ENCODE data around the gene ARHGAP10.
"Not testable (repeated sequence)": the region's sequence is repeated elsewhere in the genome, so short reads cannot be mapped to it uniquely, and the experiment has no call there.

ARHGAP10 gene

DNA sequence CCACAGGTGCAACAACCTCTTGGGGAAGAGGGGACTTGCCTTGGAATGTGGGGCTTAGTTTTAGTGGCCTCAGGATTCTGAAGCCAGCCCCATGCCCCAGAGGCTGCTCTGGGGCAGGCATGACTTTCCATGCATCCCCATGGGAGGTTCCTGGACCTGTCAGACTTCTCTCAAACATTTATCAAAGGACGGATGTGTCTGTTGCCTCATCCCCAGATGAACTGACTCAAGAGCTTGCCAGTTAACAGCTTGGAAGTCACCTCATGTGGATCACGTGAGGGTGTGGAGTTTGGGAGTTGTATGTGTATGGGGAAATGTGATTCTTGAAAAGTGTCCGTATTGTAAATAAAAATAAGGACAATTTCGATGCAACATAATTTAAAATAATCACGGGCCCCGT lies 341.5 kb downstream of the ARHGAP10 start:
- FAIRE-seq: no peak

- no peak for FAIRE-seq
Measured at GRCh38 chr4:148074462-148074861, 342.6 kb downstream of the ARHGAP10 start.

DNA sequence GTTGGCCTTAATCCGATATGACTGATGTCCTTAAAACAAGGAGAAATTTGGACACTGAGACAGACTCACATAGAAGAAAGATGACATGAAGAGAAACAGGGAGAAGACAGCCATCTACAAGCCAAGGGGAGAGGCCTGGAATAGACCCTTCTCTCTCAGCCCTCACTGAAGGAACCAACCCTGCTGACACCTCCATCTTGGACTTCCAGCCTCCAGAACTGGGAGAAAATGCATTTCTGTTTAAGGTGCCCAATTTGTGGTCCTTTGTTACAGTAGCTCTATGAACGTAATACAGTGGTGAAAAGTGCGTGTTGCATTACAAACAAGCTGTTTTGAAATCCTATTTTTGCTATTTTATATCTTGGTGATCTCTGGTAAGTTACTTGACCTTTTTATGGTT lies 343.6 kb downstream of the ARHGAP10 start:
- no peak for FAIRE-seq

GRCh38 chr4:148076964-148077363 lies 345.1 kb downstream of the ARHGAP10 start:
- FAIRE-seq: no peak

- no peak for FAIRE-seq
Measured at GRCh38 chr4:148077581-148077980, 345.7 kb downstream of the ARHGAP10 start.

DNA sequence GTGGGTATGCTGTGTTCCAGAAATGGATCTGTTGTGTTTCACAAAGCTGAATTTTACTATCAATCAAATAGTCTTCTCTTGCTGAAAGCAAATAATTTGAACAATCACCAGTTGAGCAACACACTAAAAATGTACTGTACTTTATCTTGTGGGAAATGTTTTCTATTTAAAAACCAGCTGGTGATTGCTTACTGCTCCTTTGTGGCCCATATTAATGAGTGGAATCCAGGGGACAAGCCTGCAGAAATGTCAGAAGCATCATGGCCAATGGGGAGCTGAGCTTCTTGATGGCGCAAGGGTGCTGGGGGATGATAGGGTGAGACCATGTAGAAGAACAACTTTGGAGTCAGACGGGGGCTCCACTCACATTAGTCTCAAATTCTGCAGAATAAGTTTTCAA lies 346.2 kb downstream of the ARHGAP10 start:
- FAIRE-seq: no peak

DNA sequence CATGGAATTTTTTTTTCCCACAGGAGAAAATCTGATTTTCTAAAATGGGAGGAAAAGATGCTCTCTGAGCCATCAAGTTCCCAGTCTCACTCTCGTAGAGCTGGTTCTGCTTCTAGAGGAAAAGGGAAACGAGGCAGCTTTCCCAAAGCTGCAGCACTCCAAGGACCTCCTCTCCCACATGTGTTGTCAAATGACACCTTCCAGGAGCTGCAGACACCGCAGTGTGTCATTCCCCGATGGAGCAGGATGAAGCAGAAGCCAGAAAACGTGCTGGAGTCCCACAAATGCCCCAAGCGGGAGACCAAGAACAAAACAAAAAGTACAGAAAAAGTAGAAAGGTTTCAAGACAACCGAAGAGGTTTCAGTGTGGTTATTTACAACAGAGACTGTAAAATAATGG lies 348.1 kb downstream of the ARHGAP10 start:
- no peak for FAIRE-seq

DNA sequence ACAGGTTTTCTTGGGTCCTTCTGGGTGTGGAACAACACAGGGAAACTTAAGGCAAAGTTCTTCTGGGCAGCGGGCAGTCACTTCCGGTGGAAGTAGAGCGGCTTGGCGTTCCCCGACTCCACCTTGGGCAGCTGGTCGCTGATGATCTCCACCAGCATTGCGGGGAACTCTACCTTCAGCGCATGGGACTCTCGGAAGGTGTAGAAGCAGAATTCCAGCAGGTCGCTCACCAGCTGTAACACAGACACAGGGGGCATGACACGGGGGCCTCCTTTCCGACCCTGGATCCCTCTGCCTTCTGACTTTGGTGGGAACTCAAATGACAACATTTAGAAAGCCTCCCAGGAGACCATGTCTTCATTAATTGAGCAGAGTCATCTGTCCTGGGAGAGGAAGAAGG lies 349.4 kb downstream of the ARHGAP10 start:
- no peak for FAIRE-seq

DNA sequence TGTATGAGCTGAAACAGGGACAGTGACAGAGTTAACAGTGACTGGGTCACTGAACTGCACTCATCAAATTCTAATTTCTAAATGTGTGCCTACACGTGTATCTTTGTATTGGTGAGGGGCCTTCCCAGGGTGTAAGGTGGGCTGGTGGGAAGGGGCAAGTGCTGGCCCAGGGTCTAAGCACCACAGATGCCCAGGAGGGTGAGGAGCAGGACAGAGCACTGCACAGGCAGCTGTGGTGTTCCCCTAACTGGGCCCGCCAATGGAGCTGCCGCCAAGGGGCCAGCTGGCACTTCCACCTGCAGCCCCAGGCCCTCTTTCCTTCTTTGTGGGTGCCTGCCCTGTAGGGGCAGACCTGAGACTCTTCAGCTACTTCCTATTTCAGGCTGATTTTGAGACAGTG lies 349.9 kb downstream of the ARHGAP10 start:
- FAIRE-seq: no peak

GRCh38 chr4:148083073-148083472 lies 351.2 kb downstream of the ARHGAP10 start:
- FAIRE-seq: not testable (repeated sequence)

- no peak for FAIRE-seq
Measured at GRCh38 chr4:148089624-148090023, 357.7 kb downstream of the ARHGAP10 start.

- no peak for FAIRE-seq
Measured at GRCh38 chr4:148090029-148090428, 358.1 kb downstream of the ARHGAP10 start.

DNA sequence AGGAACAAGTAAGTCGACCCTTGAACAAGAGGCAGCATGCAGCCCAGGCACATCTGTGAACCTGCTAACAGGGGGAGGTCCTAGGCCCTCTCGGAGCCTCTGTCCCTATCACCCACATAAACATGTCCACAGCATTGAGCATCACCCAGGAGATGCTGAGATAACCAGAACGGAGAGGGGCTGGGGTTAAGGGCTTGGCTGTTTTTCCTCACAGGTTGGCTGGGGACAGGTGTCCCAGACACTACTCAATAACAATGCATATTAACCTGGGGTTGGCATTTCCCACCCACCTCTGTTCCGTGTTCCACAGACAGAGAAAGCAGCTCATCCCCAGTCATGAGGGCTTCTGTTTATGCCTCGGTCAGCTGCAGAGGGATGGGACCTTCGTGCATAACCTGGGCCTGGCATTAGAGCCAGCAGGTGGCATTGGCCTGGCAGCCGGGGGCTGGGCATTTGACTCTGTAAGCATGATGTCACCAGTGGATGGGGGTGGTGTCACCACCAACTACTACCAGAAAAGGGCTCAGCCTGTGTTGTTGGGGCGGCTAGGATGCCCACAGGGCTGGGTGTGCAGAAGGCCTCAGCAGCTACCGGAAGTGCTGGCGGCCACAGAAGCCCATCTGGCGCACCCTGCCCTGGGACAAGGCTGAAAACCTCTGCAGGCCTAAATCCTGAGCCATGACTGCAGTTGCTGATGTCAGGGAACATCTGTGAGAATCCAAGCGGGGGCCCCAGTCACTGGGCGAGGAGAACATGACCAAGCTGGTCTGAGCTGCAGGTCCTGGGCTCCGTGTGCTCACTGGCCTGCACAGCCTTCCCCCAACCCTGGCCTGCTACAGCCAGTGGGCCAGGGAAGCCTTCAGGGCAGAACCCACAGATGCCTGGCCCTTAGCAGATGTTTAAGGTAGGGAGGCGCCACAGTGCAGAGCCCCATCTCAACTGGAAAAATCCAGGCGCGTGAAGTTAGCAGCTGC lies 358.9 kb downstream of the ARHGAP10 start:
- FAIRE-seq: no peak

DNA sequence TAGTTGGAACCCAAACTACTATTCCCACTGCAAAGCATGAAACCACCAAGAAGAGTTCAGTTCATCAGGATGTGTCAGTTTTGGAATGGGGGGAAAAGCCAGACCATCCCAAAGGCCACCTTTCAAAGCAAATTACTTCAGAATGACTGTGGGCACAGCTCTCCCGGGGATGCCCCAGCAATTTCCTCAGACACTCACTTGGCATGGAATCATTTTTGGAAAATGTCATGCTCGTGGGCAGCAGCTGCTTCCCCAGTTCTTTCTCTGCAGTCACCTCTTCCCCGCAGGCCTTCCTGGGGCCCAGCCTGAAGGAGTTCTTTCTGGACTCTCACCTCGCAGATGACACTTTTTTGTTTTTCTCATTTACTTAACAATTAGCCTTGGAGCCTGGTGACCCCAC lies 360.0 kb downstream of the ARHGAP10 start:
- no peak for FAIRE-seq

DNA sequence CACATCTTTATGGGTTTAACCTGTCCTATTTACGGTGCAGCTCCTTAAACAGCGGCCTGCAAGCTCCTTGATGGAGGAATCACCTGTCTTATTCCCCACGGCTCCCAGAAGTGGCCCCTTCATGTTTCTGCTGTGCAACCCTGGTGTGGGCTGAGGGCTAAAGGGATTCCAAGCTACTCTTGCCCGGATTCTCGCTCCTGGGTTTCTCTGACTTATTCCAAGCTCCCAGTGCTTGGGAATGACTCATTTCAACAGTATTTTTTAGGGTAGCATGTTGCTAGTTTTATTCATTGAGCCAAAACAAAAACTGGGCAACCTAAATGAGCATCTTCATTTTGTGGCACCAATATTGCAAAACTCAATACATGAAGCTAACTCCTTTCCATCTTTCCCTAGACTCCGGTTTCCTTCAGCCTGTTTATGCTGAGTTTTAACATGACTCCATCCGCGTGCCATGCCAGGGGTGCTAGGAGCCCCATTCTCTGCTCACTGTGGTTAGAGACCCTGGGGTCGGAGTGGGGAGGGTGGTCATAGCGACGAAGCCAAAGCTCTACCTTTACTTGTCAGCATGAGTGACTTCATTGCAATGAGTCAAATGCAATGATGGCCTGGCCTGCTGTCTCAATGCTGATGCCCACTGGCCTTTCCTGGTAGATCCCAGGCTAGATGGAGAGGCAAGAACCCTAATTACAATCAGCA lies 360.6 kb downstream of the ARHGAP10 start:
- FAIRE-seq: no peak

DNA sequence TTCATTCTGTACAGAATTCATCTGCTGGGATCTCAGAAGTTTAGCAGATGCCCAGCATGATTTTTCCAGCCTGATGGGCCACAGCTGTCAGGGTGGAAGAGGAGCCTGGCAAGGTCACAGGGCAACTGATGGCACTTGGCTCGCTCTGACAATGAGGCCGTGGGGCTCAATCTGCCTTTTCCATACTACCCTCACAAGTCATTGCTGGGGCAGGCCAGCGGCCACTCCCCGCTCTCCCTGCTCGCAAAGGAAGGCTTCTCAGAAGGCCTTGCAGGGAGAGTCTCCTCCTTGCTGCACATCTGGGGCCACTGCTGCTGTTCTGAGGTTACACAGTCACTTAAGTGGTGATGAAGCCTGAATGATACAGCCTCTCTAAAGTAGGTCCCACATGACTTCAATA lies 361.2 kb downstream of the ARHGAP10 start:
- FAIRE-seq: no peak

DNA sequence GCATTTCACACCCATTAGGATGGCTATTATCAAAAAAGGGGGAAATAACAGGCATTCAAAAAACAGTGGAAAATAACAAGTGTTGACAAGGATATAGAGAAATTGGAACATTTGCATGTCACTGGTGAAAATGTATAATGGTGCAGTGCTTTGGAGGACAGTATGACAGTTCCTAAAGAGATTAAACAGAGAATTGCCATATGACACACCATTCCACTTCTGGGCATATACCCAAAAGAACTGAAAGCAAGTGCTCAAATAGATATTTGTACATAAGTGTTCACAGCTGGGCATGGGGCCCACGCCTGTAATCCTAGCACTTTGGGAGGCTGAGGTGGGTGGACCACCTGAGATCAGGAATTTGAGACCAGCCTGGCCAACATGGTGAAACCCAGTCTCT lies 362.3 kb downstream of the ARHGAP10 start:
- FAIRE-seq: no peak

DNA sequence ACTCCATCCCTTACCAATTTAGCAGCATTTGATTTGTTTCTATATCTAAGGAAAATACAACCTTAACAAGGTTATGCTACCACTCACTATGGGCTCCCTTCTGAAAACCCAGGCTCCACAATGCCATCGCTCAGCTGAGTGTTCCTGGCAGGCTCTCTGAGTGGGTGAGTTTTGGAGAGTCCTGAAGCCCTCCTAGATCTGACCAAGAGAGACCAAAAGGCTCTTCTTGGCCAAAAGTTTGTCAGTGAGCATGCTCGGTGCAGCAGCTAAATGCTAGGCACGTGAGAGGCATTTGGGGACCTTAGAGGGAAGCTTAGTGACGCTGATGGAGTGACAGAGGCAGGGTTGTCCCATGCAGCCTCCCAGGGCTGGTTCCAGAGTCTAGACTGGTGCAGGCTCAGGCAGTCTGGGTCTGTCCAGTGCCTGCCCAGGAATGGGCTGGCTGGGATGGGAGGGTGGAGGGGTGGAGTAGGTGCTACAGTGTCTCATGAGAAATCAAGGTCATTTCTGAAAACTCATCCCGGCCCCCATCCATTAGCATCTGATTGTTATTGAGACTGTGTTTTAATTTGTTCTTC lies 363.5 kb downstream of the ARHGAP10 start:
- FAIRE-seq: no peak

DNA sequence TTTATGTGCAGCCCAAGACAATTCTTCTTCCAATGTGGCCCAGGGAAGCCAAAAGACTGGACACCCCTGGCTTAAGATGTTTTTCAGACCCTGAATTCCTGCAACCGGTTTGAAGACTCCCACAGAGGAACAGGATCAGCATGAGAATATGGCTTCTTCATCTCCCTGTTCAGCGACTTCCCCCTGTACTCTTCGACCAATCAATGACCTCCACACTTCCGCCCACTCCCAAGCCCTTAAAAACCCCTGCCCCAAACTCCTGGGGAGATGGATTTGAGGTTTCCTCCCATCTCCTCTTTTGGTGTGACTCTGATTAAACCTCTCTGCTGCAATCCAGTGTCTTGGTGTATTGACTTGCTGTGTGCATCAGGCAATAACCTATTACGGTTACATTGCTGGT lies 365.9 kb downstream of the ARHGAP10 start:
- FAIRE-seq: no peak

DNA sequence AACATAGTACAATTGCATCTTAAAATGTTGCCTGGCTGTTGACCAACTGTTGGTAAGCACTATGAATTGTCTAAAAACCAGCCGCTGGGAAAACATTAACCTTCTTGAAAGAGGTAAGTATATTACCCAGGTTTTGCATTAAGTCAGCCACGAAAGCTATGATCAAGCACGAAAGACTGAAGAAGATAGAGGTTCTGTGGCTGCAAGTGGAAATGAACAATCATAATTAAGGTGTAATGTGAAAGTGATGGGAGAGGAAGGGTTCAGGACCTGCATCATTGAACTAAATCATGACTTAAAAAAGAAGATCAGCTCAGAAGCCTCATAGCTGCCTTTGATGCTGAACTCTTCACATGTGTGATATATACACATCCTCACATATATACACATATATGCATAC lies 369.3 kb downstream of the ARHGAP10 start:
- no peak for FAIRE-seq

GRCh38 chr4:148101790-148102189 lies 369.9 kb downstream of the ARHGAP10 start:
- no peak for FAIRE-seq

DNA sequence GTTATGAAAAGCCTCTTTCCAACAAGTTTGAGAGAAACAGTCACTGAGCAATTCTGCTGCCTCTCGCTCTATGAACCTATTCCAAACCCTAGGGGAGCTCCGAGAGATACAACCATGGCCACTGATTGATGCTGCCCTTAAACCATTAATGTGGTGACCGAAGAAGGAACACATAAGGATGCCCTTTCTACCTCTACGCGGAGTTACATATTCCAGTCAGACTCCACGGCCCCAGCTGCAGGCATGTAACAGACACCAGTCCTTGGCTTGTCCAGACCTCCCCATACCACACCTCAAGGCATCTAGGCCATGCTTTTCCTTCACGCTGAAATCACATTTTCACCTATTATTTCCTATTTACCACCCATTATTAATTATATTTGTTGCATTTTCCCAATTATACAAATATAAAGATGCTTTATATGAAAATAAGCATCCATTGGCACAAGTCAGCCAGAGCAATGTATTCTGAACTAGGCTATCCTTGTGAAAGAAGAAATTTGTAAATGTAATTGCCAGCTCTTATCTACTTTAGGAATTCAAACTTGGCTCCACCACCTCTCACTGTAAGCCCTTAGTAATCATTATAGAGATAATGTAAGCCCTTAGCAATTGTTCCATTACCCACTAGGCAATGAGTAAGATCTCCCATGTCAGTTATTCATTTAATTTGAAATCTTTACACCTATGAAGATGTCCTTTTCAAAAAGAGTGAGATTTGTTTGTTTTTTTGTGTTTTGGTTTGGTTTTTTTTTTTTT lies 371.9 kb downstream of the ARHGAP10 start:
- no peak for FAIRE-seq

DNA sequence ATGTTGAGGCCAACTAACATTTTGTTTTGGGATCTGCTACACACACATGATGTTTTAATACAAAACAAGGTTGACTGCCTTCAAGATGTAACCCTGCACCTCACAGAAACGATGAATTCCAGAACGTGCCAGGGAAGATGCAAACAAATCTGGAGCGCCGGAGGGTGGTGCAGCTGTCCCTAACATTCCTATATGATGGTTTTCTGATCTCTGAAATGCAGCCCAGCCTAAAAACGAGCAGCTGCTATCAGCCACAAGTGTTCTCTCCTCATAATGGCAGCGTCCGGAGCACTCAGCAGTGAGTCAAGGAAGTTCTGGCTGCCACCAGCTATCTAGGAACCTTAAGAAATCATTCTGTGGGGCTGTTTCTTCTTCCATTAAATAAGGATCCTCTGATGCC lies 376.9 kb downstream of the ARHGAP10 start:
- no peak for FAIRE-seq

Measured in A204.1 (cell line).